NCI-H774 (cell line): ENCODE results near the gene FRAT1.

Source experiments
- DNase-seq: peaks from one replicate; lab custom pipeline; 2025; lab: John Stamatoyannopoulos, UW

FRAT1 gene

GRCh38 chr10:97365761-97366351 is 46.8 kb downstream of the FRAT1 start:
- DNase-seq, result no peak

GRCh38 chr10:97366572-97366971 is 47.5 kb downstream of the FRAT1 start:
- no peak for DNase-seq

- no peak for DNase-seq
Measured at GRCh38 chr10:97367126-97367649, 48.1 kb downstream of the FRAT1 start.
